OCI-LY1 (cell line): ENCODE data around the gene GALNT7.

Source experiments
- CTCF ChIP-seq: fragments of 200-600 bp; sonication (generic), shearing (Covaris generic); IDR thresholded peaks from 2 replicates; pipeline ENCODE4 v1.5.1; 2017; ENCODE audit warnings: mild to moderate bottlenecking, antibody characterized with exemption, low read length, moderate library complexity, mixed read lengths
- EZH2 ChIP-seq: fragments of 200-600 bp; sonication (generic), shearing (Covaris generic); IDR thresholded peaks from 2 replicates; pipeline ENCODE4 v1.8.0; 2017; ENCODE audit warnings: borderline replicate concordance, mixed run types, mild to moderate bottlenecking, antibody characterized with exemption, low read length, moderate library complexity, mixed read lengths

- TF ChIP-seq EZH2 (no peak), CTCF (no peak)
Measured at GRCh38 chr4:173165706-173166105, 2.9 kb upstream of the GALNT7 start.
